Lung (tissue), 12 donors: Measurements from ENCODE around the gene PLEKHF1. TPM values are rescaled to one million over a fixed set of nuclear protein-coding genes. Genes with fewer than 3 reads are reported as not detected.
A peak's percentile ranks its signal among the peaks of the same experiment; 100 is the strongest.

ENCODE experiments used
- ATAC-seq: fragments of 200-7000 bp; cut with Tn5 transposase; one replicate; pipeline ENCODE4 v1.9.1; 2020; ENCODE audit warnings: moderate number of reproducible peaks; ENCODE audit not compliant: insufficient read depth, low FRiP score
- DNase-seq, 3 donors: peaks; one replicate each; pipeline ENCODE4 v3.0.0-alpha.2; 2013 to 2017
- H3K27ac ChIP-seq, 2 donors: one replicate each; pipeline ENCODE4 v1.5.1; 2013; ENCODE audit warnings: mild to moderate bottlenecking in 2 of 2, moderate library complexity in 2 of 2, control low read depth in 1 of 2, inconsistent platforms in 1 of 2, low read depth in 1 of 2, low read length in 1 of 2
- H3K27me3 ChIP-seq, 3 donors: one replicate each; pipeline ENCODE4 v1.5.1; 2013; ENCODE audit warnings: low read length in 2 of 3; ENCODE audit not compliant: control insufficient read depth in 3 of 3, insufficient read depth in 3 of 3
- H3K36me3 ChIP-seq, 4 donors: one replicate each; pipeline ENCODE4 v1.5.1; 2013; ENCODE audit warnings: low read length in 4 of 4, mild to moderate bottlenecking in 1 of 4, moderate library complexity in 1 of 4; ENCODE audit not compliant: control insufficient read depth in 4 of 4, insufficient read depth in 4 of 4
- H3K4me1 ChIP-seq, 5 donors: one replicate each; pipeline ENCODE4 v1.5.1; 2013; ENCODE audit warnings: low read length in 5 of 5, mild to moderate bottlenecking in 2 of 5, moderate library complexity in 1 of 5; ENCODE audit not compliant: control insufficient read depth in 5 of 5, insufficient read depth in 5 of 5
- H3K4me3 ChIP-seq: one replicate; pipeline ENCODE4 v1.5.1; 2013; ENCODE audit warnings: mild to moderate bottlenecking, control low read depth, moderate library complexity
- H3K9ac ChIP-seq, 2 donors: one replicate each; pipeline ENCODE4 v1.5.1; 2013; ENCODE audit warnings: low read length in 2 of 2, control low read depth in 1 of 2; ENCODE audit not compliant: insufficient read depth in 1 of 2
- H3K9me3 ChIP-seq, 4 donors: one replicate each; pipeline ENCODE4 v1.5.1; 2013; ENCODE audit warnings: low read length in 3 of 4, mild to moderate bottlenecking in 1 of 4, moderate library complexity in 1 of 4; ENCODE audit not compliant: control insufficient read depth in 4 of 4, insufficient read depth in 3 of 4
- CTCF ChIP-seq: IDR thresholded peaks from 2 replicates; pipeline ENCODE4 v1.5.1; 2012; ENCODE audit warnings: mild to moderate bottlenecking; ENCODE audit errors: control extremely low read depth, extremely low read depth
- WGBS, 2 donors: extraction: QIAGEN DNeasy Blood & Tissue Kit; methylation state at CpG; one replicate each; pipeline ENCODE4 v1.1.7; 2013; 5-methylcytosine and 5-hydroxymethylcytosine counted together
- polyA plus RNA-seq, 2 donors: library from polyadenylated mRNA; stranded (reverse); fragments of 200-250 nt; gene quantifications; one replicate each; pipeline ENCODE4 v1.2.1, GENCODE V29; 2013
- total RNA-seq, 2 donors: library from RNA; depleted of rRNA in 1 of 2; stranded (reverse); fragments of >200 nt in 1 of 2; gene quantifications; one replicate each; pipeline ENCODE4 v1.2.1, GENCODE V29; 2014 to 2021
- donor health status: control.
- donor health status: control.
- donor health status: Bipolar disorder and iron deficiency.
- donor health status: healthy.
- donor health status: DM: yes; HTN: yes; CAD: no.

PLEKHF1 gene
- total and polyA plus RNA-seq, 4 donors = 5.7 to 13.2 (median 10.4) TPM

- Histone ChIP-seq H3K27me3 (no peaks in the 10 kb centered on the region), H3K4me3 (peak within 1 kb of the TSS; percentile 71), H3K27ac (peak within 1 kb of the TSS; percentile 84 to 99), H3K9me3 (no peaks in the 10 kb centered on the region), H3K9ac (peak within 1 kb of the TSS; percentile 71 to 73), H3K36me3 (peaks cover 0 to 4% (median 0%) of the 10 kb centered on the region in 4 donors), H3K4me1 (peaks cover 4 to 12% (median 9%) of the 10 kb centered on the region in 5 donors)
- peak; percentile 84 for ATAC-seq
- peak; percentile 68 to 82 (median 76) for DNase-seq
- TF ChIP-seq CTCF = no peak
- 0 to 1% methylated on average over 30 to 72 of the region's 72 CpGs for WGBS, 2 donors
These were observed 49.9 kb downstream of the PLEKHF1 start, which contains the start of gene C19orf12 for GRCh38 chr19:29714953-29715700. Gene C19orf12, minus strand, starts transcription at chr19:29715261. Its CDS starts 6,848 bp downstream, at chr19:29708413.

GRCh38 chr19:29715701-29716581, 50.7 kb downstream of the PLEKHF1 start:
- 32 to 41% methylated on average over 13 of the region's 13 CpGs for WGBS, 2 donors
- H3K27me3 ChIP-seq = no peaks in the 10 kb centered on the region
- H3K9ac ChIP-seq = peak overlapping the region; percentile 53 to 56
- H3K4me3 ChIP-seq = peak overlapping the region; percentile 71
- H3K27ac ChIP-seq = peak overlapping the region; percentile 84 to 99
- ATAC-seq (no peak), DNase-seq (no peak)
- H3K4me1 ChIP-seq = peaks cover 4 to 12% (median 9%) of the 10 kb centered on the region in 5 donors
- H3K36me3 ChIP-seq = peaks cover 0 to 4% (median 0%) of the 10 kb centered on the region in 4 donors
- TF ChIP-seq CTCF = no peak
- H3K9me3 ChIP-seq = no peaks in the 10 kb centered on the region

GRCh38 chr19:29717051-29717450, 51.8 kb downstream of the PLEKHF1 start:
- Histone ChIP-seq H3K27ac (no peak overlapping the region), H3K9me3 (no peaks in the 10 kb centered on the region), H3K36me3 (peaks cover 0 to 4% (median 0%) of the 10 kb centered on the region in 4 donors), H3K27me3 (no peaks in the 10 kb centered on the region), H3K9ac (no peak overlapping the region), H3K4me3 (no peak overlapping the region), H3K4me1 (peaks cover 4 to 12% (median 9%) of the 10 kb centered on the region in 5 donors)
- no peak for DNase-seq
- TF ChIP-seq CTCF = no peak
- ATAC-seq = no peak
- 88 to 92% methylated on average over 16 of the region's 16 CpGs for WGBS, 2 donors
